Smooth muscle cell (in vitro differentiated cells): ENCODE measurements around the gene GSTK1. TPM values are rescaled to one million over a fixed set of nuclear protein-coding genes. Genes with fewer than 3 reads are reported as not detected.

Experiments
- DNase-seq: peaks from one replicate; lab custom pipeline; 2025; ENCODE audit not compliant: unreplicated experiment; lab: John Stamatoyannopoulos, UW
- H2AFZ ChIP-seq: fragments of 200-600 bp; sonication (generic); 2 replicates; pipeline ENCODE4 v1.6.0; 2016; ENCODE audit warnings: antibody characterized with exemption, low read depth, mild to moderate bottlenecking
- H3F3A ChIP-seq: fragments of 200-600 bp; sonication (generic); 2 replicates; pipeline ENCODE4 v1.6.0; 2017; ENCODE audit warnings: antibody characterized with exemption, low read depth
- H3K27ac ChIP-seq: fragments of 200-600 bp; sonication (generic); 2 replicates; pipeline ENCODE4 v1.5.1; 2016; ENCODE audit warnings: low read depth, mild to moderate bottlenecking
- H3K27me3 ChIP-seq: fragments of 200-600 bp; sonication (generic); 2 replicates; pipeline ENCODE4 v1.6.1; 2016; ENCODE audit warnings: low read depth, mild to moderate bottlenecking
- H3K36me3 ChIP-seq: fragments of 200-600 bp; sonication (generic); 2 replicates; pipeline ENCODE4 v1.5.1; 2016; ENCODE audit warnings: low read depth
- H3K4me1 ChIP-seq: fragments of 200-600 bp; sonication (generic); 2 replicates; pipeline ENCODE4 v1.5.1; 2016; ENCODE audit warnings: low read depth
- H3K4me2 ChIP-seq: fragments of 200-600 bp; sonication (generic); 2 replicates; pipeline ENCODE4 v1.6.0; 2016; ENCODE audit warnings: mild to moderate bottlenecking
- H3K4me3 ChIP-seq: fragments of 200-600 bp; sonication (generic); 2 replicates; pipeline ENCODE4 v1.5.1; 2016; ENCODE audit warnings: mild to moderate bottlenecking
- H3K79me2 ChIP-seq: fragments of 200-600 bp; sonication (generic); 2 replicates; pipeline ENCODE4 v1.6.0; 2016; ENCODE audit warnings: low read depth, mild to moderate bottlenecking
- H3K9ac ChIP-seq: fragments of 200-600 bp; sonication (generic); 2 replicates; pipeline ENCODE4 v1.6.0; 2016; ENCODE audit warnings: low read depth
- H3K9me3 ChIP-seq: fragments of 200-600 bp; sonication (generic); replicated peaks from 2 replicates; pipeline ENCODE4 v1.5.1; 2016; ENCODE audit warnings: low read depth
- H4K20me1 ChIP-seq: fragments of 200-600 bp; sonication (generic); 2 replicates; pipeline ENCODE4 v1.6.0; 2016; ENCODE audit warnings: low read depth
- CTCF ChIP-seq: fragments of 200-600 bp; sonication (generic); IDR thresholded peaks from 2 replicates; pipeline ENCODE4 v1.5.1; 2017; ENCODE audit warnings: borderline replicate concordance, mild to moderate bottlenecking, antibody characterized with exemption; ENCODE audit not compliant: insufficient read depth, poor library complexity, severe bottlenecking
- WGBS: methylation state at CpG from one replicate; pipeline ENCODE4 v1.1.7; 2016; ENCODE audit warnings: low lambda C conversion rate; 5-methylcytosine and 5-hydroxymethylcytosine counted together
- polyA plus RNA-seq: library from polyadenylated mRNA; unstranded; fragments of >200 nt; fragmentation: Nextera tagmentation; extraction: Ambion mirVana; gene quantifications from 2 replicates; pipeline ENCODE4 v1.2.1, GENCODE V29; 2016
- total RNA-seq: library from RNA; depleted of rRNA; stranded (reverse); fragments of >200 nt; gene quantifications from 2 replicates; pipeline ENCODE4 v1.2.3, GENCODE V29; 2014

GSTK1 gene
- total and polyA plus RNA-seq, 2 experiments from 2014 or later = 105 to 158 TPM

GRCh38 chr7:143250822-143251221, 12.4 kb upstream of the GSTK1 start:
- no peaks in the 10 kb centered on the region for H3K79me2 ChIP-seq
- no peak overlapping the region for H2AFZ ChIP-seq
- no peaks in the 10 kb centered on the region for H3K4me1 ChIP-seq
- no peak overlapping the region for H3K9ac ChIP-seq
- H3K4me2 ChIP-seq = no peak overlapping the region
- no peak for TF ChIP-seq CTCF
- no peaks in the 10 kb centered on the region for H3K36me3 ChIP-seq
- no peak overlapping the region for H3K27ac ChIP-seq
- H3K27me3 ChIP-seq = no peaks in the 10 kb centered on the region
- no peak for DNase-seq
- H3K4me3 ChIP-seq = no peak overlapping the region
- no peaks in the 10 kb centered on the region for H4K20me1 ChIP-seq
- WGBS = 89% methylated on average over 1 of the region's 1 CpG
- no peaks in the 10 kb centered on the region for H3K9me3 ChIP-seq
- H3F3A ChIP-seq = no peaks in the 10 kb centered on the region

- Histone ChIP-seq H3K9me3 (no peaks in the 10 kb centered on the region), H3K4me3 (no peak overlapping the region), H3K9ac (no peak overlapping the region), H4K20me1 (no peaks in the 10 kb centered on the region), H3K36me3 (no peaks in the 10 kb centered on the region), H3K27ac (no peak overlapping the region), H3K27me3 (no peaks in the 10 kb centered on the region), H2AFZ (no peak overlapping the region), H3K79me2 (no peaks in the 10 kb centered on the region), H3F3A (no peaks in the 10 kb centered on the region), H3K4me1 (no peaks in the 10 kb centered on the region), H3K4me2 (no peak overlapping the region)
- no peak for DNase-seq
- TF ChIP-seq CTCF = no peak
- WGBS = 72% methylated on average over 2 of the region's 2 CpGs
Observed at GRCh38 chr7:143252006-143252405, 11.2 kb upstream of the GSTK1 start.

- 36% methylated on average over 3 of the region's 3 CpGs for WGBS
- Histone ChIP-seq H3F3A (no peaks in the 10 kb centered on the region), H3K36me3 (no peaks in the 10 kb centered on the region), H3K4me3 (no peak overlapping the region), H2AFZ (no peak overlapping the region), H3K4me2 (no peak overlapping the region), H3K79me2 (no peaks in the 10 kb centered on the region), H3K4me1 (no peaks in the 10 kb centered on the region), H3K9me3 (no peaks in the 10 kb centered on the region), H3K9ac (no peak overlapping the region), H3K27ac (no peak overlapping the region), H4K20me1 (no peaks in the 10 kb centered on the region), H3K27me3 (no peaks in the 10 kb centered on the region)
- TF ChIP-seq CTCF = no peak
- no peak for DNase-seq
Observed at GRCh38 chr7:143255564-143255963, 7.7 kb upstream of the GSTK1 start.

GRCh38 chr7:143256325-143256724, 6.9 kb upstream of the GSTK1 start:
- no peak for TF ChIP-seq CTCF
- WGBS = 87% methylated on average over 3 of the region's 3 CpGs
- Histone ChIP-seq H3K4me2 (no peak overlapping the region), H3K9me3 (no peaks in the 10 kb centered on the region), H2AFZ (no peak overlapping the region), H3F3A (no peaks in the 10 kb centered on the region), H3K27me3 (no peaks in the 10 kb centered on the region), H3K4me1 (no peaks in the 10 kb centered on the region), H3K4me3 (no peak overlapping the region), H3K27ac (no peak overlapping the region), H3K9ac (no peak overlapping the region), H3K79me2 (no peaks in the 10 kb centered on the region), H3K36me3 (no peaks in the 10 kb centered on the region), H4K20me1 (no peaks in the 10 kb centered on the region)
- no peak for DNase-seq
